ENCODE data around the gene GPATCH8. TPM values are rescaled to one million over a fixed set of nuclear protein-coding genes. Genes with fewer than 3 reads are reported as not detected.

Gene GPATCH8
- total and polyA plus RNA-seq, 9 of the 15 experiments (the other 6 are each of a cell fraction or from before 2014, with no cell fraction given), result 10.6 to 29.6 (median 13.2) TPM

- TF ChIP-seq ZNF395 (CRISPR knock-in tag; IDR thresholded peaks at IDR 0.05) (0 out of 2 replicates have a peak, but pooled peaks have one; percentile 27), ETS1 (conservative IDR thresholded peaks at IDR 0.05; ENCODE audit: control insufficient read depth, low read depth, low read length) (peak; percentile 67), ZNF277 (CRISPR knock-in tag; IDR thresholded peaks at IDR 0.05; ENCODE audit: borderline replicate concordance) (no peak), SUPT5H (IDR thresholded peaks at IDR 0.05) (no peak), NKRF (IDR thresholded peaks at IDR 0.05; ENCODE audit: borderline replicate concordance) (no peak), L3MBTL2 (IDR thresholded peaks at IDR 0.05) (peak; percentile 87), FUS (optimal IDR thresholded peaks at IDR 0.05; ENCODE audit: low read depth, low read length) (peak; percentile 25), BCOR (IDR thresholded peaks at IDR 0.05) (no peak), GMEB1 (CRISPR knock-in tag; IDR thresholded peaks at IDR 0.05) (0 out of 2 replicates have a peak, but pooled peaks have one; percentile 38), NELFE (IDR thresholded peaks at IDR 0.05; ENCODE audit: insufficient read depth, insufficient read length) (no peak), HMG20A (CRISPR knock-in tag; conservative IDR thresholded peaks at IDR 0.05) (no peak), ZNF639 (CRISPR knock-in tag; conservative IDR thresholded peaks at IDR 0.05 in 1 of 2, IDR thresholded peaks at IDR 0.05 in 1 of 2) (0 out of 4 replicates have a peak, but pooled peaks of 1 of the 2 experiments have one; percentile 28), ARNT (IDR thresholded peaks at IDR 0.05) (no peak), POLR2AphosphoS5 (IDR thresholded peaks at IDR 0.05; ENCODE audit: control insufficient read depth, insufficient read depth, low read depth, low read length) (peak; percentile 34; the same call in 1 of the 2 replicates), KLF6 (CRISPR knock-in tag; IDR thresholded peaks at IDR 0.05; ENCODE audit: borderline replicate concordance) (no peak), ARID3B (CRISPR knock-in tag; IDR thresholded peaks at IDR 0.05; ENCODE audit: borderline replicate concordance) (no peak)
Observed at GRCh38 chr17:44363613-44364159, 139.5 kb downstream of the GPATCH8 start, which contains the start of gene FAM171A2 (continued).

Measured in K562 (cell line).